CD4-positive, alpha-beta T cell treated with Interleukin-17A for 1 hour (primary cell): ENCODE data around the gene PLXDC1.
"Not testable (repeated sequence)": the region's sequence is repeated elsewhere in the genome, so short reads cannot be mapped to it uniquely, and the experiment has no call there.

ENCODE experiments used
- DNase-seq: peaks from one replicate; pipeline ENCODE4 v3.0.0-alpha.2; 2020

PLXDC1 gene

GRCh38 chr17:39151943-39152818 lies 744 bp upstream of the PLXDC1 start:
- peak; percentile 40 for DNase-seq

GRCh38 chr17:39150795-39151149 lies 665 bp downstream of the PLXDC1 start:
- no peak for DNase-seq

GRCh38 chr17:39150104-39150634 lies 1.3 kb downstream of the PLXDC1 start:
- DNase-seq: no peak

GRCh38 chr17:39147221-39148185 lies 3.9 kb downstream of the PLXDC1 start:
- DNase-seq: no peak

- no peak for DNase-seq
These were observed 5.2 kb downstream of the PLXDC1 start for GRCh38 chr17:39146273-39146672.

- no peak for DNase-seq
These were observed 6.3 kb downstream of the PLXDC1 start for GRCh38 chr17:39145143-39145542.

- no peak for DNase-seq
These were observed 7.0 kb downstream of the PLXDC1 start for GRCh38 chr17:39144416-39144840.

GRCh38 chr17:39143552-39144093 lies 7.8 kb downstream of the PLXDC1 start:
- DNase-seq: no peak

- no peak for DNase-seq
These were observed 9.3 kb downstream of the PLXDC1 start for GRCh38 chr17:39141915-39142664.

- no peak for DNase-seq
These were observed 10.1 kb downstream of the PLXDC1 start for GRCh38 chr17:39141294-39141693.

GRCh38 chr17:39139561-39139960 lies 11.9 kb downstream of the PLXDC1 start:
- DNase-seq: no peak

- no peak for DNase-seq
These were observed 12.3 kb downstream of the PLXDC1 start for GRCh38 chr17:39139161-39139511.

GRCh38 chr17:39138431-39139160 lies 12.8 kb downstream of the PLXDC1 start:
- DNase-seq: no peak

GRCh38 chr17:39134878-39135277 lies 16.6 kb downstream of the PLXDC1 start:
- DNase-seq: no peak

- DNase-seq: no peak
These were observed 19.2 kb downstream of the PLXDC1 start for GRCh38 chr17:39132192-39132610.

GRCh38 chr17:39131616-39132015 lies 19.8 kb downstream of the PLXDC1 start:
- DNase-seq: no peak

- no peak for DNase-seq
These were observed 21.2 kb downstream of the PLXDC1 start for GRCh38 chr17:39130205-39130604.

- DNase-seq: not testable (repeated sequence)
These were observed 21.9 kb downstream of the PLXDC1 start for GRCh38 chr17:39129544-39129943.

- DNase-seq: no peak
These were observed 25.0 kb downstream of the PLXDC1 start for GRCh38 chr17:39126436-39126835.

- DNase-seq: no peak
These were observed 26.1 kb downstream of the PLXDC1 start for GRCh38 chr17:39125143-39125875.

- no peak for DNase-seq
These were observed 27.8 kb downstream of the PLXDC1 start for GRCh38 chr17:39123627-39124026.
